ENCODE data around the gene ZNF343.

DNA sequence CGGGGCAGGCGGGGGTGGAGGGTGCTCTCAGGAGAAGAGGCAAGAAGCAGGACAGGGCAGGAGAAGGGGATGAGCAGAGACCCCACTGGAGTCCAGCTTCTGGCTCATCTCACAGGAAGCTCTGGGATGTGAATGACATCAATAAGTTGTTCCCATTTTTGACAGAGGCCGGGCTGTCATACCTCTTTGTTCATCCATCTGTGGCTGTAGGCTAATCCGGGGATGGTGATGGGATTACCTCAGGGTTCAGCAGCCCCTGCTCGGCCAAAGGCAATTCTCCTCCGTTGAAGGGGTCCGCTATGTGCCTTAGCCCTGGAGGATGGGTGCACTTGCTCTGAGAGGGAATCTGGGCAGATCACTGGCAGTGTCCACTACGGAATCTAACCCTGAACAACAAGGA, 24.4 kb upstream of the ZNF343 start:
- TF ChIP-seq, protein P1, sequence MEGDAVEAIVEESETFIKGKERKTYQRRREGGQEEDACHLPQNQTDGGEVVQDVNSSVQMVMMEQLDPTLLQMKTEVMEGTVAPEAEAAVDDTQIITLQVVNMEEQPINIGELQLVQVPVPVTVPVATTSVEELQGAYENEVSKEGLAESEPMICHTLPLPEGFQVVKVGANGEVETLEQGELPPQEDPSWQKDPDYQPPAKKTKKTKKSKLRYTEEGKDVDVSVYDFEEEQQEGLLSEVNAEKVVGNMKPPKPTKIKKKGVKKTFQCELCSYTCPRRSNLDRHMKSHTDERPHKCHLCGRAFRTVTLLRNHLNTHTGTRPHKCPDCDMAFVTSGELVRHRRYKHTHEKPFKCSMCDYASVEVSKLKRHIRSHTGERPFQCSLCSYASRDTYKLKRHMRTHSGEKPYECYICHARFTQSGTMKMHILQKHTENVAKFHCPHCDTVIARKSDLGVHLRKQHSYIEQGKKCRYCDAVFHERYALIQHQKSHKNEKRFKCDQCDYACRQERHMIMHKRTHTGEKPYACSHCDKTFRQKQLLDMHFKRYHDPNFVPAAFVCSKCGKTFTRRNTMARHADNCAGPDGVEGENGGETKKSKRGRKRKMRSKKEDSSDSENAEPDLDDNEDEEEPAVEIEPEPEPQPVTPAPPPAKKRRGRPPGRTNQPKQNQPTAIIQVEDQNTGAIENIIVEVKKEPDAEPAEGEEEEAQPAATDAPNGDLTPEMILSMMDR (conservative IDR thresholded peaks at IDR 0.05; ENCODE audit: low read depth, low read length), result no peak
- no peak for TF ChIP-seq EZH2 (IDR thresholded peaks at IDR 0.05; ENCODE audit: borderline replicate concordance, low read depth, low read length, poor library complexity, severe bottlenecking)

Measured in A673 (cell line).